Measurements from ENCODE around the gene LINS1. TPM values are rescaled to one million over a fixed set of nuclear protein-coding genes. Genes with fewer than 3 reads are reported as not detected.
A peak's percentile ranks its signal among the peaks of the same experiment; 100 is the strongest.

The LINS1 gene
- total RNA-seq, 4 donors from 2014 or later = 11.7 to 33.0 (median 17.6) TPM

DNA sequence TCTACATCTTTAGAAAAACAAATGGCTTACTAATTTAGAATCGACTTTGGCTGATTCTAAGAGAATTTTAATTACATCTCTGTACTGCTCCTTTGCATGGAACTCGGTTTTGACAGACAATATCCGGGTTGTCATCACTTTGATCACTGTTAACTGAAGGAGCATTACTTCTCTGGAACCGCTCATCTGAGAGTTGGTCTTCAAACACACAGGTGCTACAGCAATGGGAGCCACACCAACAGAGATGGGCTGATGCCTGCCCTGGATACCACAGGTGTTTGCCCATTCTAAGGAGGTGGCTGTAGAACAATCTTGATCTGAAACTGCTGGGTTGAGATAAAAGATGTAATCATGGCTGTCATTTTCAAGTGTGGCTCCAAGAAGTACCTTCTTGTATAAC, 21.6 kb downstream of the LINS1 start:
- H3K27me3 ChIP-seq = no peaks in the 10 kb centered on the region
- peaks cover 0 to 10% (median 4%) of the 10 kb centered on the region in 4 donors for H3K4me1 ChIP-seq
- no peak for DNase-seq (ENCODE audit: extremely low spot score)
- no peak overlapping the region for H3K4me3 ChIP-seq
- H3K36me3 ChIP-seq = peaks cover 0 to 4% (median 2%) of the 10 kb centered on the region in 4 donors
- TF ChIP-seq POLR2A (IDR thresholded peaks at IDR 0.05; ENCODE audit: low read depth) (no peak), EP300 (IDR thresholded peaks at IDR 0.05) (no peak), POLR2AphosphoS5 (IDR thresholded peaks at IDR 0.05) (no peak)
- TF ChIP-seq, protein P1, sequence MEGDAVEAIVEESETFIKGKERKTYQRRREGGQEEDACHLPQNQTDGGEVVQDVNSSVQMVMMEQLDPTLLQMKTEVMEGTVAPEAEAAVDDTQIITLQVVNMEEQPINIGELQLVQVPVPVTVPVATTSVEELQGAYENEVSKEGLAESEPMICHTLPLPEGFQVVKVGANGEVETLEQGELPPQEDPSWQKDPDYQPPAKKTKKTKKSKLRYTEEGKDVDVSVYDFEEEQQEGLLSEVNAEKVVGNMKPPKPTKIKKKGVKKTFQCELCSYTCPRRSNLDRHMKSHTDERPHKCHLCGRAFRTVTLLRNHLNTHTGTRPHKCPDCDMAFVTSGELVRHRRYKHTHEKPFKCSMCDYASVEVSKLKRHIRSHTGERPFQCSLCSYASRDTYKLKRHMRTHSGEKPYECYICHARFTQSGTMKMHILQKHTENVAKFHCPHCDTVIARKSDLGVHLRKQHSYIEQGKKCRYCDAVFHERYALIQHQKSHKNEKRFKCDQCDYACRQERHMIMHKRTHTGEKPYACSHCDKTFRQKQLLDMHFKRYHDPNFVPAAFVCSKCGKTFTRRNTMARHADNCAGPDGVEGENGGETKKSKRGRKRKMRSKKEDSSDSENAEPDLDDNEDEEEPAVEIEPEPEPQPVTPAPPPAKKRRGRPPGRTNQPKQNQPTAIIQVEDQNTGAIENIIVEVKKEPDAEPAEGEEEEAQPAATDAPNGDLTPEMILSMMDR (IDR thresholded peaks at IDR 0.05) = no peak
- intact Hi-C loops (cut with DNase I) = no loop called here
- H3K27ac ChIP-seq (replicated peaks in 1 of 4) = no peak overlapping the region
- H3K9me3 ChIP-seq = no peaks in the 10 kb centered on the region
- 95% methylated on average over 4 of the region's 4 CpGs for WGBS

DNA sequence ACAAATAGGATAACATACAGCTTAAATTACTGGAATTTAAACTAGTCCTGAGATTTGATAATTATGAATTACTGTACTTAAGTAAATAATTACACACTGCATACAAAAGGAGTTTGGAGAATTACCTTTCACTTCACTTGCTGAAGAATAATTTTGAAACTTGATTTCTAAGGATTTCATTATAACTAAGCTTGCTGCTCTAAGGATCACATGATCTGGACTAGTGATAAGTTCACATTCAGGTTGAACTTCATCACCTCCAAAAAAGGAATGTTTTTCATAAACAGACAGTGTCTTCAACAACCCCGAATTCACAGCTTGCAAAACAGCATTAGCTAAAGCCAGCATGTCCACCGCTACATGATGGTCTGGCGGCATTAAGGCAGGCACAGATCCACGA, 28.5 kb downstream of the LINS1 start:
- no peaks in the 10 kb centered on the region for H3K27me3 ChIP-seq
- DNase-seq (ENCODE audit: extremely low spot score) = no peak
- peaks cover 7 to 43% (median 26%) of the 10 kb centered on the region in 4 donors for H3K36me3 ChIP-seq
- H3K27ac ChIP-seq (replicated peaks in 1 of 4) = no peak overlapping the region
- 84% methylated on average over 4 of the region's 4 CpGs for WGBS
- no peaks in the 10 kb centered on the region for H3K9me3 ChIP-seq
- TF ChIP-seq, protein P1 (IDR thresholded peaks at IDR 0.05) = no peak
- no peak for TF ChIP-seq POLR2A (IDR thresholded peaks at IDR 0.05; ENCODE audit: low read depth)
- no peak for TF ChIP-seq POLR2AphosphoS5 (IDR thresholded peaks at IDR 0.05)
- no peak for TF ChIP-seq EP300 (IDR thresholded peaks at IDR 0.05)
- peaks cover 0 to 4% (median 0%) of the 10 kb centered on the region in 4 donors for H3K4me1 ChIP-seq
- intact Hi-C loops (cut with DNase I) = loop anchor here (2.0 to 10.0 kb wide), 2 partner anchors 225 to 639 kb away; no protein-coding TSS in a partner anchor
- no peak overlapping the region for H3K4me3 ChIP-seq

DNA sequence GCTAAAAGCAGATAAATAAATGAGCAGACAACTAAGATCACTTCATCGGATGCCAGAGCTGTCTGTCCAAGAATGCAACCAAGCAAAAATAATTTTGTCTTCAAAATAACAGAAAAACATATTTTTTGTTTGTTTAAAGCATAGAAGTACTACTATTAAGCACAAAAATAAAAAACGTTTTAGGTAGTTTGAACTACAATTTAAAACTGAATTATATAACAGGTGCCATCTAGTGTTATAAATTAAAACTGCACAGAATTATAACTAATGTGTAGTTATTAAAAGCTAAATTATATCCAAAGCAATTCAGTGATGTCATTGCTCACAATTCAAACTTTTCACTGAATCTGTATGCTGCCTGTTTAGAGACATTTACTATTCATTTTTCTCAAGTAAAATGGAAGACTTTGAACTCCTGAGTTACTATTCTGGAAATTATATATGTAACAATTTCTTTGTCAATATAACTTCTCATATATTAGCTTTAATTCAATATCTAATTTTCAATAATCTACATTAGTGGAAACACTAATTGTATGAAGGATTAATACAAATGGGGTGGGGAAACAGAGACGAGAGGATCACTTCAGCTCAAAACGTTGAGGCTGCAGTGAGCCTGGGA, 29.5 kb downstream of the LINS1 start:
- Histone ChIP-seq H3K36me3 (peaks cover 7 to 48% (median 29%) of the 10 kb centered on the region in 4 donors), H3K4me3 (no peak overlapping the region), H3K4me1 (peaks cover 0 to 4% (median 0%) of the 10 kb centered on the region in 4 donors), H3K9me3 (no peaks in the 10 kb centered on the region), H3K27ac (replicated peaks in 1 of 4) (no peak overlapping the region), H3K27me3 (no peaks in the 10 kb centered on the region)
- WGBS = 56% methylated on average over 4 of the region's 4 CpGs
- DNase-seq (ENCODE audit: extremely low spot score) = no peak
- intact Hi-C loops (cut with DNase I) = loop anchor here (2.0 to 10.0 kb wide), 2 partner anchors 224 to 638 kb away; no protein-coding TSS in a partner anchor
- no peak for TF ChIP-seq EP300 (IDR thresholded peaks at IDR 0.05)
- no peak for TF ChIP-seq POLR2A (IDR thresholded peaks at IDR 0.05; ENCODE audit: low read depth)
- no peak for TF ChIP-seq POLR2AphosphoS5 (IDR thresholded peaks at IDR 0.05)
- TF ChIP-seq, protein P1 (IDR thresholded peaks at IDR 0.05) = peak; percentile 49 to 63 (median 62)

DNA sequence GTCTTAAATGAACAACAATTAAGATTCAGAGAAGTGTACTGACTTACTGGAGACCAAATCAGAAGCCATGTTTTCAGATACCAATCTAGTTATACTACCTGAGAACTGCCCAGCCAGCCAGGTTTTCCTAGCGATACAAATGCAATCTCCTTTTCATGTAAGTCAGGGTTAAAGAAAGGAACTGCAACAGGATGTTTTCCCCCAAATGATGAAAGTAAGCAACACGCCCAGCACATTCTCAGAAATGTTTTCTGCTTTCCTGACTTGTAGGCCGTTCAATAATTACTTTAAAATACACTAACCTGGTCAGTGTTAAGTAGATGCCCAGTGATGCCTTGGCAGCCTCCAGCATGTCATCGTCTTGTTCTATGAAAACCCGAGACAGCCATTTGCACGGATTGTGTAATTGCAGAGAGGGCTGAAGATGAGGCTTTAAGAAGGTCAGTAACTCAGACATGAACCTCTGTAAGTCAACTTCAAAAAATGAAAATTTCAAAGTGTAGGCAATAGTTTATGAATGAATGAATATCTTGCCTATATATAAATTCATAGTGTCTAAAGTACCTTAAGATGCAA, 30.3 kb downstream of the LINS1 start:
- TF ChIP-seq POLR2AphosphoS5 (IDR thresholded peaks at IDR 0.05) (no peak), POLR2A (IDR thresholded peaks at IDR 0.05; ENCODE audit: low read depth) (no peak), EP300 (IDR thresholded peaks at IDR 0.05) (no peak)
- TF ChIP-seq, protein P1 (IDR thresholded peaks at IDR 0.05) = no peak
- Histone ChIP-seq H3K27ac (replicated peaks in 1 of 4) (no peak overlapping the region), H3K4me3 (no peak overlapping the region), H3K9me3 (no peaks in the 10 kb centered on the region), H3K27me3 (no peaks in the 10 kb centered on the region), H3K4me1 (peaks cover 0 to 4% (median 0%) of the 10 kb centered on the region in 4 donors), H3K36me3 (peaks cover 7 to 48% (median 29%) of the 10 kb centered on the region in 4 donors)
- no peak for DNase-seq (ENCODE audit: extremely low spot score)
- WGBS = 88% methylated on average over 6 of the region's 6 CpGs
- intact Hi-C loops (cut with DNase I) = loop anchor here (2.0 to 10.0 kb wide), 2 partner anchors 223 to 637 kb away; no protein-coding TSS in a partner anchor
